Tracheal epithelial cell (primary cell): ENCODE measurements around the gene SMAD5. TPM values are rescaled to one million over a fixed set of nuclear protein-coding genes. Genes with fewer than 3 reads are reported as not detected.

Experiments
- total RNA-seq: library from RNA; depleted of rRNA; stranded (reverse); fragments of >200 nt; gene quantifications from 2 replicates; pipeline ENCODE4 v1.2.1, GENCODE V29; 2014

SMAD5 gene
- total RNA-seq = 28.9 and 42.4 TPM in 2 replicates

DNA sequence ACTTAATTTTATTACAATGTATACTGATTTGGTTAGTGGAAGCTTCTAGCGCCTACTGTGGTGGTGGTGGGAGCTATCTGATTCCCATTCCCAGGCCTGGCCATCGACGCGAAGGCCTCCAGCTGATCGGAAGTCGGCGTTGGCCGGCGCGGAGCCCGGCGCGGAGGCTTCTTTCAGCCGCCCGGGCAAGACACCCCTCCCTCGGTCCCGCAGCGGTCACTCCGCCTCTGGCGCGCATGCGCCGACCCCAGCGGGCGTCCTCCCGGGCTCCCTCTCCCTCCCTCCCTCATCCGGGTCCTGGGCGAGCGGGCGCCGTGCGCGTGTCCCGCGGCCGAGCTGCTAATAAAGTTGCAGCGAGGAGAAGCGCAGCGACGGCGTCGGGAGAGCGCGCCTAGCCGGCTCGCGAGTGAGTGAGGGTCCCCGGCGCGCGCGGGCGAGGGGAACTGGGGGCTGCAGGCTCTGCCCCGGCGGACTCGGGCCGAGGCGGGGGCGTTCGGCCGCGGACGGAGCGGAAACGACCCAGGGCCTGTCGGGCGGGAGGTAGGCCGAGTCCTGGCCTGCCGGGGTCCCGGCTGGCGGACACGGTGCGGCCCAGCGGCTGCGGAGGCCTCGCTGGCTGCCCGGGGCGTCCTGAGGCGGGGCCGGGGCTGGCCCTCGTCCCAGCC lies at the start of gene SMAD5:
TSS of gene SMAD5 (plus strand) at position 289 of the 665 bp plus-strand sequence. CDS start 20,916 bp downstream, outside the sequence.

DNA sequence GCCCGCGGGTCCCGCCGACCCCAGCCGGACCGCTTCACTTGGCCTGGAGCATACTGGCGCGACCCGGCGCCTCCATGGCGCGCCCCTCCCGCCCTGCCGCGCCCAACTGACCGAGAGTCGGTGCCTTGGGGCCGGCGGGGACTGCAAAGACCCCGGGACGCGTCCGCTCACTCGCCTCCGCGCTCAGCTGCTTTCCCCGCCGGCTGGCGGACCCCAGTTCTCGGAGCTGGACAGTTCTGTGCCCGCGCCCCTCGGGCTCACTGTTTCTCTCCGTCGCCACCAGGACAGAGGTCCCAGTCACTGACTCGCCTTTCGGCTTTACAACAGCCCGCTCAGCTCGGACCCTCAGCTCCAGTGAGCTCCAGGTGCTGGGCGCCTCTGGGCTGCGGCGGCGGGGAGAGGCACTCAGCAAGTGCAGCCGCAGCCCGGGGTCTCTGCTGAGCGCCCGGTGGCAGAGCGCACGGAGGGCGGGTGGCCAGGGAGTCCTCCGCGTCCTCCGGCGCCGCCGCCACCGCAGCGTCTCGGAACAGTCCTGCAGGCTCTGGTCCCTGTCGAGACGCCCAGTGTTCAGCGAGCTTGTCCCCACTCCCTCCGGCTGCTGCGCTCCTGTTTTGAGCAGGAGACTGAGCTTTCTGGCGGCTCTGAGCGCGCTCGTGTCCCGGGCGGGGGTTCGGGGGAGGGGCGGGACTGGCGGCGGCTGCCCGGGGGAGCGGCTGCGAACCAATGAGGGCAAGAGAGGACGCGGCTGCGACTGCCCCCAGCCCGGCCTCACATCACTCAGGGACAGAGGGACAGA lies 60.1 kb downstream of the SMAD5 start, which contains the start of gene SMIM32:
TSS of gene SMIM32 (minus strand) at position 637 of the 796 bp plus-strand sequence. CDS start 638 bp downstream, outside the sequence.

Other genes with a start within 250 kb of the SMAD5 start
- gene IL9, start 237.0 kb upstream of the SMAD5 start, total RNA-seq = not detected in 2 replicates
- gene LECT2, start 177.9 kb upstream of the SMAD5 start, total RNA-seq = not detected in 2 replicates
- gene TGFBI, start 103.9 kb upstream of the SMAD5 start, total RNA-seq = 329 and 533 TPM in 2 replicates
- gene SMIM32, start 60.3 kb downstream of the SMAD5 start, total RNA-seq = not detected in 2 replicates
- gene TRPC7, start 232.7 kb downstream of the SMAD5 start, total RNA-seq = not detected in 2 replicates